K562 (cell line): ENCODE data around the gene FOXK2. TPM values are rescaled to one million over a fixed set of nuclear protein-coding genes. Genes with fewer than 3 reads are reported as not detected.

Experiments used
- CBX3 ChIP-seq, 2 experiments: IDR thresholded peaks; 1 replicate in 1 of 2; 2 replicates in 1 of 2; pipeline ENCODE4 v1.6.1; 2012; ENCODE audit warnings: inconsistent platforms in 2 of 2, low read length in 2 of 2, borderline replicate concordance in 1 of 2, control low read depth in 1 of 2
- CBX8 ChIP-seq: fragments of 200-600 bp; sonication (generic); IDR thresholded peaks from 2 replicates; pipeline ENCODE4 v1.6.1; 2012; ENCODE audit warnings: borderline replicate concordance, mixed run types, low read depth, mild to moderate bottlenecking, moderate library complexity, mixed read lengths, low read length, control low read depth, inconsistent platforms; ENCODE audit not compliant: poor library complexity, severe bottlenecking; ENCODE audit errors: extremely low read depth
- NCOA4 ChIP-seq: fragments of 450-650 bp; IDR thresholded peaks from 2 replicates; pipeline ENCODE4 v1.6.1; 2018; ENCODE audit warnings: mild to moderate bottlenecking; ENCODE audit not compliant: partially characterized antibody
- NFRKB ChIP-seq: fragments of 450-650 bp; IDR thresholded peaks from 2 replicates; pipeline ENCODE4 v1.6.1; 2016; ENCODE audit warnings: low read depth
- NR2F6 ChIP-seq: fragments of 450-650 bp; formaldehyde crosslinking; IDR thresholded peaks from 2 replicates; pipeline ENCODE4 v1.4.0; 2020; ENCODE audit warnings: mild to moderate bottlenecking
- RAD21 ChIP-seq, 2 experiments: fragments of 250-450 bp in 1 of 2; fragments of 450-650 bp in 1 of 2; sonication (Bioruptor Pico) in 1 of 2; formaldehyde crosslinking in 1 of 2; IDR thresholded peaks in 1 of 2; conservative IDR thresholded peaks in 1 of 2; 2 replicates each; pipeline versions ENCODE4 v1.4.0 to v1.8.0; 2020 to 2022; ENCODE audit warnings: mild to moderate bottlenecking in 2 of 2, moderate library complexity in 1 of 2
- SRSF1 ChIP-seq: fragments of 200-400 bp; formaldehyde crosslinking; IDR thresholded peaks from 2 replicates; pipeline ENCODE4 v1.6.1; 2017; ENCODE audit warnings: mild to moderate bottlenecking, low read depth, low read length, moderate library complexity
- ZNF551 ChIP-seq: fragments of 250-450 bp; sonication (Bioruptor Pico); IDR thresholded peaks from 2 replicates; pipeline ENCODE4 v1.5.0; 2021; ENCODE audit warnings: mild to moderate bottlenecking, moderate library complexity
- ZNF668 ChIP-seq: fragments of 250-450 bp; sonication (Bioruptor Pico); IDR thresholded peaks from 2 replicates; pipeline ENCODE4 v1.8.0; 2022; ENCODE audit warnings: mild to moderate bottlenecking, inconsistent platforms
- polyA plus RNA-seq, 8 experiments: library from polyadenylated mRNA; depleted of rRNA in 4 of 8; stranded (reverse) in 5 of 8; unstranded in 3 of 8; fragments of >200 nt; fragmentation: Nextera tagmentation in 2 of 8; fragmentation: Illumina TruSeq in 1 of 8; extraction: Ambion mirVana in 2 of 8; extraction: Trizol in 1 of 8; gene quantifications; 2 replicates each; pipeline versions ENCODE4 v1.2.1 to v1.2.3, GENCODE V29; 2011 to 2014; ENCODE audit warnings: inconsistent platforms in 1 of 8, missing spikeins in 1 of 8
- total RNA-seq, 7 experiments: library from RNA; depleted of rRNA in 6 of 7; stranded (reverse); fragments of >200 nt in 6 of 7; fragmentation: Illumina TruSeq in 2 of 7; extraction: Trizol in 2 of 7; gene quantifications; 2 replicates each; pipeline versions ENCODE4 v1.2.1 to v1.2.3, GENCODE V29; 2011 to 2021; ENCODE audit warnings: low replicate concordance in 1 of 7
- TF ChIP-seq, protein P1 (sequence below): fragments of 450-650 bp; IDR thresholded peaks from 2 replicates; pipeline ENCODE4 v1.7.0; 2016; ENCODE audit warnings: borderline replicate concordance
- TF ChIP-seq, protein P2 (sequence below): fragments of 250-450 bp; sonication (Bioruptor Pico); IDR thresholded peaks from 2 replicates; pipeline ENCODE4 v1.4.0; 2020
- TF ChIP-seq, protein P3 (sequence below): fragments of 450-650 bp; IDR thresholded peaks from 2 replicates; pipeline ENCODE4 v1.6.1; 2016
- TF ChIP-seq, protein P4 (sequence below): sonication (generic); formaldehyde crosslinking; IDR thresholded peaks from 2 replicates; pipeline ENCODE4 v1.8.1; 2023; ENCODE audit warnings: mild to moderate bottlenecking, missing genetic modification reagents

The FOXK2 gene
- total and polyA plus RNA-seq, 9 of the 15 experiments (the other 6 are each of a cell fraction or from before 2014, with no cell fraction given) = 3.0 to 86.0 (median 44.1) TPM

DNA sequence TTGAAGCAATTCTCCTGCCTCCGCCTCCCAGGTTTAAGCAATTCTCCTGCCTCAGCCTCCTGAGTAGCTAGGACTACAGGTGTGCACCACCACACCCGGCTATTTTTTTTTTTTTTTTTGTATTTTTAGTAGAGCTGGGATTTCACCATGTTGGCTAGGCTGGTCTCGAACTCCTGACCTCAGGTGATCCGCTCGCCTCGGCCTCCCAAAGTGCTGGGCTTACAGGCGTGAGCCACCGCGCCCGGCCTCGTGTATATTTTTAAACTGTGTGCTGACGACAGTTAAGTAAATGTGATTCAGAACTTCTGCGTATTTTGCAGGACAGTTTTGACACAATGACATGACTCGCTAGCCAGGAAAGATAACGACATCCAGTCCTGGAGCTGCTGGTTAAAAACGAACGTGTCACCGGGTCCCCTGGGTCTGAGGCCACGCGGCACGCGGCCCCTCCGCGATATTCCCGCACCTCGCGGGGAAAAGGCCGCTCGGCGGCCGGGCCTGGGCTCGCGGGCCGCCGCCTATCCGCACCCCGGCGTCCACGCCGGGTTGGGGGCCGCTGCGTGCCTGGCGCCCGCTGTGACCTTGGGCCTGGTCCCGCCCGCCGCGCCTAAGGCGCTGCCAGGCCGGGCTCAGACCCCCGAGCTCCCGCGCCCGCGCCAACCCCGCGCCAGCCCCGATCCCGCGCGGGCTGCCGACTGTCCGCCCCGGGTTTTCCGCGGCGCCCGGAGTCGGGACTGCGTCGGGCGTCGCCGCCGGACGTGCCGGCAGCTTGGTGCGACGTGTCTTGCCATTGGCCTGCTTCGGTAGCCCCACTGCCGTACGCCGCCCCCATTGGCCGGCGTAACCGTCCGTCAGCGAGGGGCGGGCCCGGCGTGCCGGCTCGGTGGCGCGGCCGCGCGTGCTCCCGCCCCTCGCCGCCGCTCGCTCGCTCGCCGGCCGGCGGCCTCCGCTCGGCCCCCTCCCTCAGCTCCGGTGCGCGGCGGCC, at the start of gene FOXK2 (continued):
- TF ChIP-seq, protein P1, sequence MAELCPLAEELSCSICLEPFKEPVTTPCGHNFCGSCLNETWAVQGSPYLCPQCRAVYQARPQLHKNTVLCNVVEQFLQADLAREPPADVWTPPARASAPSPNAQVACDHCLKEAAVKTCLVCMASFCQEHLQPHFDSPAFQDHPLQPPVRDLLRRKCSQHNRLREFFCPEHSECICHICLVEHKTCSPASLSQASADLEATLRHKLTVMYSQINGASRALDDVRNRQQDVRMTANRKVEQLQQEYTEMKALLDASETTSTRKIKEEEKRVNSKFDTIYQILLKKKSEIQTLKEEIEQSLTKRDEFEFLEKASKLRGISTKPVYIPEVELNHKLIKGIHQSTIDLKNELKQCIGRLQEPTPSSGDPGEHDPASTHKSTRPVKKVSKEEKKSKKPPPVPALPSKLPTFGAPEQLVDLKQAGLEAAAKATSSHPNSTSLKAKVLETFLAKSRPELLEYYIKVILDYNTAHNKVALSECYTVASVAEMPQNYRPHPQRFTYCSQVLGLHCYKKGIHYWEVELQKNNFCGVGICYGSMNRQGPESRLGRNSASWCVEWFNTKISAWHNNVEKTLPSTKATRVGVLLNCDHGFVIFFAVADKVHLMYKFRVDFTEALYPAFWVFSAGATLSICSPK = peak; percentile 91; the same call in 1 of the 2 replicates
- TF ChIP-seq NR2F6 (no peak), NCOA4 (no peak), CBX3 (IDR thresholded peaks at IDR 0.05; ENCODE audit: borderline replicate concordance in 1 of 2, low read length in 2 of 2) (peak in 1 of 2 experiments; percentile 72; a peak in 1 of 3 replicates), CBX8 (no peak), ZNF668 (no peak), NFRKB (peak; percentile 60), ZNF551 (CRISPR knock-in tag) (no peak), RAD21 (CRISPR knock-in tag; conservative IDR thresholded peaks at IDR 0.05 in 1 of 2, IDR thresholded peaks at IDR 0.05 in 1 of 2) (no peak), SRSF1 (no peak)
- TF ChIP-seq, protein P2, sequence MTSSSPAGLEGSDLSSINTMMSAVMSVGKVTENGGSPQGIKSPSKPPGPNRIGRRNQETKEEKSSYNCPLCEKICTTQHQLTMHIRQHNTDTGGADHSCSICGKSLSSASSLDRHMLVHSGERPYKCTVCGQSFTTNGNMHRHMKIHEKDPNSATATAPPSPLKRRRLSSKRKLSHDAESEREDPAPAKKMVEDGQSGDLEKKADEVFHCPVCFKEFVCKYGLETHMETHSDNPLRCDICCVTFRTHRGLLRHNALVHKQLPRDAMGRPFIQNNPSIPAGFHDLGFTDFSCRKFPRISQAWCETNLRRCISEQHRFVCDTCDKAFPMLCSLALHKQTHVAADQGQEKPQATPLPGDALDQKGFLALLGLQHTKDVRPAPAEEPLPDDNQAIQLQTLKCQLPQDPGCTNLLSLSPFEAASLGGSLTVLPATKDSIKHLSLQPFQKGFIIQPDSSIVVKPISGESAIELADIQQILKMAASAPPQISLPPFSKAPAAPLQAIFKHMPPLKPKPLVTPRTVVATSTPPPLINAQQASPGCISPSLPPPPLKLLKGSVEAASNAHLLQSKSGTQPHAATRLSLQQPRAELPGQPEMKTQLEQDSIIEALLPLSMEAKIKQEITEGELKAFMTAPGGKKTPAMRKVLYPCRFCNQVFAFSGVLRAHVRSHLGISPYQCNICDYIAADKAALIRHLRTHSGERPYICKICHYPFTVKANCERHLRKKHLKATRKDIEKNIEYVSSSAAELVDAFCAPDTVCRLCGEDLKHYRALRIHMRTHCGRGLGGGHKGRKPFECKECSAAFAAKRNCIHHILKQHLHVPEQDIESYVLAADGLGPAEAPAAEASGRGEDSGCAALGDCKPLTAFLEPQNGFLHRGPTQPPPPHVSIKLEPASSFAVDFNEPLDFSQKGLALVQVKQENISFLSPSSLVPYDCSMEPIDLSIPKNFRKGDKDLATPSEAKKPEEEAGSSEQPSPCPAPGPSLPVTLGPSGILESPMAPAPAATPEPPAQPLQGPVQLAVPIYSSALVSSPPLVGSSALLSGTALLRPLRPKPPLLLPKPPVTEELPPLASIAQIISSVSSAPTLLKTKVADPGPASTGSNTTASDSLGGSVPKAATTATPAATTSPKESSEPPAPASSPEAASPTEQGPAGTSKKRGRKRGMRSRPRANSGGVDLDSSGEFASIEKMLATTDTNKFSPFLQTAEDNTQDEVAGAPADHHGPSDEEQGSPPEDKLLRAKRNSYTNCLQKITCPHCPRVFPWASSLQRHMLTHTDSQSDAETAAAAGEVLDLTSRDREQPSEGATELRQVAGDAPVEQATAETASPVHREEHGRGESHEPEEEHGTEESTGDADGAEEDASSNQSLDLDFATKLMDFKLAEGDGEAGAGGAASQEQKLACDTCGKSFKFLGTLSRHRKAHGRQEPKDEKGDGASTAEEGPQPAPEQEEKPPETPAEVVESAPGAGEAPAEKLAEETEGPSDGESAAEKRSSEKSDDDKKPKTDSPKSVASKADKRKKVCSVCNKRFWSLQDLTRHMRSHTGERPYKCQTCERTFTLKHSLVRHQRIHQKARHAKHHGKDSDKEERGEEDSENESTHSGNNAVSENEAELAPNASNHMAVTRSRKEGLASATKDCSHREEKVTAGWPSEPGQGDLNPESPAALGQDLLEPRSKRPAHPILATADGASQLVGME (CRISPR knock-in tag) = no peak
- TF ChIP-seq, protein P3, sequence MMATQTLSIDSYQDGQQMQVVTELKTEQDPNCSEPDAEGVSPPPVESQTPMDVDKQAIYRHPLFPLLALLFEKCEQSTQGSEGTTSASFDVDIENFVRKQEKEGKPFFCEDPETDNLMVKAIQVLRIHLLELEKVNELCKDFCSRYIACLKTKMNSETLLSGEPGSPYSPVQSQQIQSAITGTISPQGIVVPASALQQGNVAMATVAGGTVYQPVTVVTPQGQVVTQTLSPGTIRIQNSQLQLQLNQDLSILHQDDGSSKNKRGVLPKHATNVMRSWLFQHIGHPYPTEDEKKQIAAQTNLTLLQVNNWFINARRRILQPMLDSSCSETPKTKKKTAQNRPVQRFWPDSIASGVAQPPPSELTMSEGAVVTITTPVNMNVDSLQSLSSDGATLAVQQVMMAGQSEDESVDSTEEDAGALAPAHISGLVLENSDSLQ = peak; percentile 97
- TF ChIP-seq, protein P4, sequence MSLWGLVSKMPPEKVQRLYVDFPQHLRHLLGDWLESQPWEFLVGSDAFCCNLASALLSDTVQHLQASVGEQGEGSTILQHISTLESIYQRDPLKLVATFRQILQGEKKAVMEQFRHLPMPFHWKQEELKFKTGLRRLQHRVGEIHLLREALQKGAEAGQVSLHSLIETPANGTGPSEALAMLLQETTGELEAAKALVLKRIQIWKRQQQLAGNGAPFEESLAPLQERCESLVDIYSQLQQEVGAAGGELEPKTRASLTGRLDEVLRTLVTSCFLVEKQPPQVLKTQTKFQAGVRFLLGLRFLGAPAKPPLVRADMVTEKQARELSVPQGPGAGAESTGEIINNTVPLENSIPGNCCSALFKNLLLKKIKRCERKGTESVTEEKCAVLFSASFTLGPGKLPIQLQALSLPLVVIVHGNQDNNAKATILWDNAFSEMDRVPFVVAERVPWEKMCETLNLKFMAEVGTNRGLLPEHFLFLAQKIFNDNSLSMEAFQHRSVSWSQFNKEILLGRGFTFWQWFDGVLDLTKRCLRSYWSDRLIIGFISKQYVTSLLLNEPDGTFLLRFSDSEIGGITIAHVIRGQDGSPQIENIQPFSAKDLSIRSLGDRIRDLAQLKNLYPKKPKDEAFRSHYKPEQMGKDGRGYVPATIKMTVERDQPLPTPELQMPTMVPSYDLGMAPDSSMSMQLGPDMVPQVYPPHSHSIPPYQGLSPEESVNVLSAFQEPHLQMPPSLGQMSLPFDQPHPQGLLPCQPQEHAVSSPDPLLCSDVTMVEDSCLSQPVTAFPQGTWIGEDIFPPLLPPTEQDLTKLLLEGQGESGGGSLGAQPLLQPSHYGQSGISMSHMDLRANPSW (CRISPR knock-in tag) = no peak
